Esophagus squamous epithelium (tissue), 5 donors: Measurements from ENCODE around the gene CARMIL1. TPM values are rescaled to one million over a fixed set of nuclear protein-coding genes. Genes with fewer than 3 reads are reported as not detected.

ENCODE experiments used
- DNase-seq: peaks from one replicate; lab custom pipeline; 2025; lab: John Stamatoyannopoulos, UW
- H3K27ac ChIP-seq, 4 donors: fragments of 200-600 bp; sonication (generic); one replicate each; pipeline ENCODE4 v1.5.1; 2016 to 2019; ENCODE audit warnings: mild to moderate bottlenecking in 1 of 4
- H3K27me3 ChIP-seq, 4 donors: fragments of 200-600 bp; sonication (generic); 1 replicate in 3 of 4; 2 replicates in 1 of 4; pipeline versions ENCODE4 v1.5.1 to v1.6.0; 2017 to 2021; ENCODE audit warnings: antibody characterized with exemption in 1 of 4
- H3K36me3 ChIP-seq, 3 donors: fragments of 200-600 bp; sonication (generic); one replicate each; pipeline ENCODE4 v1.5.1; 2016 to 2019
- H3K4me1 ChIP-seq, 3 donors: fragments of 200-600 bp; sonication (generic); one replicate each; pipeline ENCODE4 v1.5.1; 2017 to 2019
- H3K4me3 ChIP-seq, 4 donors: fragments of 200-600 bp; sonication (generic); 1 replicate in 3 of 4; 2 replicates in 1 of 4; pipeline ENCODE4 v1.5.1; 2016 to 2019; ENCODE audit warnings: mild to moderate bottlenecking in 2 of 4, moderate library complexity in 1 of 4
- H3K9me3 ChIP-seq, 3 donors: fragments of 200-600 bp; sonication (generic); one replicate each; pipeline ENCODE4 v1.5.1; 2016 to 2019
- POLR2A ChIP-seq, 4 donors: fragments of 450-650 bp; IDR thresholded peaks; one replicate each; pipeline ENCODE4 v1.6.1; 2017; ENCODE audit warnings: antibody characterized with exemption in 4 of 4, mild to moderate bottlenecking in 4 of 4, moderate library complexity in 3 of 4
- WGBS, 2 donors: methylation state at CpG; one replicate each; pipeline ENCODE4 v1.1.5; 2018; 5-methylcytosine and 5-hydroxymethylcytosine counted together
- intact Hi-C: fragments of 100-400 bp; cut with DNase I; formaldehyde crosslinking; loops from one replicate; pipeline ENCODE4 v1.15.0; 2022
- total RNA-seq, 4 donors: library from RNA; depleted of rRNA; stranded (reverse); fragments of >200 nt; gene quantifications; one replicate each; pipeline ENCODE4 v1.1.0, GENCODE V29; 2016
- TF ChIP-seq, protein P1 (sequence below), 6 experiments: fragments of 450-650 bp in 4 of 6; fragments of 200-600 bp in 2 of 6; sonication (generic) in 2 of 6; IDR thresholded peaks; one replicate each; pipeline ENCODE4 v1.5.1; 2016 to 2019; ENCODE audit warnings: antibody characterized with exemption in 6 of 6, mild to moderate bottlenecking in 4 of 6, moderate library complexity in 4 of 6
- donor health status: DM: yes; HTN: yes; CAD: no.

The CARMIL1 gene
- total RNA-seq, 4 donors from 2014 or later, result 7.2 to 19.7 (median 18.3) TPM

DNA sequence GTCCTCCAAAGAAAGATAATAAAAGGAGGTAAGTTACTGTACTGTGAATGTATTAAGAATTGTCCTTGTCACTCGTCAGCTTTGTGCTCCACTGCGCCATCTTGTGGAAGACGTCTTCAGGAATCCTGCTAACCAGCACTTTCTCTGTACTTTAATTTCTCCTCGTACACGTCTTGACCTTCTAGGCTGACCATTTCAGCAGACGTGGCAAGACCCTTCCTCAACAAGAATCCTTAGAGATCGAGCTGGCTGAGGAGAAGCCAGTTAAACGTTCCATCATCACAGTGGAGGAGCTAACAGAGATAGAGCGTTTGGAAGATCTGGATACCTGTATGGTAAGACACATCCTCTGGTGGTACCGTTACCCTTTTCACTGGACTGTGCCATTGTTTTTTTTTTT is 277.3 kb downstream of the CARMIL1 start:
- TF ChIP-seq, protein P1, sequence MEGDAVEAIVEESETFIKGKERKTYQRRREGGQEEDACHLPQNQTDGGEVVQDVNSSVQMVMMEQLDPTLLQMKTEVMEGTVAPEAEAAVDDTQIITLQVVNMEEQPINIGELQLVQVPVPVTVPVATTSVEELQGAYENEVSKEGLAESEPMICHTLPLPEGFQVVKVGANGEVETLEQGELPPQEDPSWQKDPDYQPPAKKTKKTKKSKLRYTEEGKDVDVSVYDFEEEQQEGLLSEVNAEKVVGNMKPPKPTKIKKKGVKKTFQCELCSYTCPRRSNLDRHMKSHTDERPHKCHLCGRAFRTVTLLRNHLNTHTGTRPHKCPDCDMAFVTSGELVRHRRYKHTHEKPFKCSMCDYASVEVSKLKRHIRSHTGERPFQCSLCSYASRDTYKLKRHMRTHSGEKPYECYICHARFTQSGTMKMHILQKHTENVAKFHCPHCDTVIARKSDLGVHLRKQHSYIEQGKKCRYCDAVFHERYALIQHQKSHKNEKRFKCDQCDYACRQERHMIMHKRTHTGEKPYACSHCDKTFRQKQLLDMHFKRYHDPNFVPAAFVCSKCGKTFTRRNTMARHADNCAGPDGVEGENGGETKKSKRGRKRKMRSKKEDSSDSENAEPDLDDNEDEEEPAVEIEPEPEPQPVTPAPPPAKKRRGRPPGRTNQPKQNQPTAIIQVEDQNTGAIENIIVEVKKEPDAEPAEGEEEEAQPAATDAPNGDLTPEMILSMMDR (IDR thresholded peaks at IDR 0.05), result peak; percentile 62 to 74 (median 68)
- no peak for TF ChIP-seq POLR2A (IDR thresholded peaks at IDR 0.05)
- 20 to 22% methylated on average over 10 of the region's 10 CpGs for WGBS, 2 donors
- DNase-seq, result no peak

DNA sequence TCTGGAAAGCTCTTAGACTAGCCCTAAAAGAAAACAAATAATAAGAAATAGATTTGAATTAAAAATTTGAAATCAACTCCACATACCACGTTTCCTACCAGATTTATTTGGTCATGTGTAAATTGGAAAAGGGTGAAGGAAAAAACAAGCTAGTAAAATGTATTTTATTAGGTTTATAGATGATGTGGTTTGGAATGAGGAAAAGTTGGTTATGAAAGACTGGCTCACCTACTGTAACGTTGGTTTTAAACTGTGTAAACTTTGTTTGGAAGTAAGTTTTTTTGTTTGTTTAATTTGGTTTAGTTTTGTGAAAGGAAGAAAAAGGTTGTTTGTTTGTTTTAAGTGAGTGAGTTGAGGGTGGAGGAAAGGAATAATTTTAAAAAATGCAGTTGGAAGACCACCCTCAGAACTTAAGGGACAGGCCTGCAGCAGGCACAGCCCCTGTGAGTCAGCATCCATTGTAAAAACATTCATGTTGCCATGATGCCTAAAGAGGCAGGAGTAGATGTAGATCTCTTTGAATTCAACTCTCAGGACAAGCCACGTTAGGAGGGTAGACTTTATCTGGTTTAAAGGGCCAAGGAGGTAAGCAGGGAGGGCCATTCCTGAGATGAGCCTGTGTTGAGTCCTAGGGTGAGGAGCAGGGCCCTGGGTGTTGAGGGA is 279.1 kb downstream of the CARMIL1 start:
- Histone ChIP-seq H3K4me1 (no peaks in the 10 kb centered on the region), H3K36me3 (no peaks in the 10 kb centered on the region), H3K9me3 (no peaks in the 10 kb centered on the region), H3K27me3 (no peaks in the 10 kb centered on the region), H3K4me3 (no peak overlapping the region), H3K27ac (no peak overlapping the region)
- DNase-seq, result no peak
- intact Hi-C loops, result no loop called here
- WGBS, 2 donors, result 68 to 80% methylated on average over 3 of the region's 3 CpGs
- TF ChIP-seq, protein P1 (IDR thresholded peaks at IDR 0.05), result no peak
- no peak for TF ChIP-seq POLR2A (IDR thresholded peaks at IDR 0.05)

More for the DNA sequence above, 277.3 kb downstream of the CARMIL1 start:
- Histone ChIP-seq H3K4me1 (no peaks in the 10 kb centered on the region), H3K4me3 (no peak overlapping the region), H3K36me3 (no peaks in the 10 kb centered on the region), H3K9me3 (no peaks in the 10 kb centered on the region), H3K27me3 (no peaks in the 10 kb centered on the region), H3K27ac (no peak overlapping the region)
- intact Hi-C loops, result no loop called here

DNA sequence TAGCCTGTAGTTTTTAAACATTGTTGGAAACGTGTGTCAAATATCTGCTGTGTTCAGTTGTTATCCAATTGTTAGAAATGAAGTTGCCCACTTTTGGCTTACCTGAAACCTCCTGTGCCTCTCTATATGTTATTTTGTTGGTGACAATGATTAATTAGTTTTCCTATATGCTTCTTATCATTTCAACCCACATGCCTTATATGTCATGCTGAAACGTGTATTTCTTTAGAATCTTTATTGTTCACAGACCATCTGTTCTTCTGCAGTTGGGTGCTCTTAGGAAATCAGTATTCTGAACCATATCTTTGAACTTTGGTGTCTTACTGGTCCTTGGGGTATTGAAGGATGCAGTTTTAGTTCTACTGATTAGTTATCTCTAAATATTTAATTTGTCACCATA is 281.7 kb downstream of the CARMIL1 start:
- no peak for DNase-seq
- intact Hi-C loops, result no loop called here
- Histone ChIP-seq H3K27ac (no peak overlapping the region), H3K36me3 (no peaks in the 10 kb centered on the region), H3K4me1 (no peaks in the 10 kb centered on the region), H3K27me3 (no peaks in the 10 kb centered on the region), H3K4me3 (no peak overlapping the region), H3K9me3 (no peaks in the 10 kb centered on the region)
- no peak for TF ChIP-seq POLR2A (IDR thresholded peaks at IDR 0.05)
- TF ChIP-seq, protein P1 (IDR thresholded peaks at IDR 0.05), result no peak
- 57 to 62% methylated on average over 2 of the region's 2 CpGs for WGBS, 2 donors

DNA sequence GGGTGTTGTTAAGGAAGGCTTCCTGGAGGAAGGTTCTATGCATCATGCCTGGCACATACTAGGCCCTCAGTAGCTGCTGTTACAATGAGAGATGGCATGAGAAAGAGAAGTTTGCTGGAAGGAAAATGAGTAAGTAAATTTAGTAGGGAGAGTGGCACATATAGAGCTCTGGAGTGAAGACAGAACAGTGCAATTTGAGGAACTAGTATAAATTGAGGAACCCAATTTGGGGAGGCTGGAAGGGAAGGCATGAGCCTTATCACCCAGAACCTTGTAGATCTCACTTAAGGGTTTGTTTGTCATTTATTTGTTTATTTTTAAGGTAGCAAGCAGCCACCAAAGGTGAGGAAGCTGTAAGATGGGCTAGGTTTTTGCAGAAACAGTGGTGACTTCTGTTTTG is 285.8 kb downstream of the CARMIL1 start:
- intact Hi-C loops, result no loop called here
- no peaks in the 10 kb centered on the region for H3K36me3 ChIP-seq
- no peak overlapping the region for H3K27ac ChIP-seq
- H3K4me3 ChIP-seq, result no peak overlapping the region
- DNase-seq, result no peak
- H3K4me1 ChIP-seq, result no peaks in the 10 kb centered on the region
- no peaks in the 10 kb centered on the region for H3K27me3 ChIP-seq
- no peaks in the 10 kb centered on the region for H3K9me3 ChIP-seq
- TF ChIP-seq, protein P1 (IDR thresholded peaks at IDR 0.05), result no peak
- no peak for TF ChIP-seq POLR2A (IDR thresholded peaks at IDR 0.05)

DNA sequence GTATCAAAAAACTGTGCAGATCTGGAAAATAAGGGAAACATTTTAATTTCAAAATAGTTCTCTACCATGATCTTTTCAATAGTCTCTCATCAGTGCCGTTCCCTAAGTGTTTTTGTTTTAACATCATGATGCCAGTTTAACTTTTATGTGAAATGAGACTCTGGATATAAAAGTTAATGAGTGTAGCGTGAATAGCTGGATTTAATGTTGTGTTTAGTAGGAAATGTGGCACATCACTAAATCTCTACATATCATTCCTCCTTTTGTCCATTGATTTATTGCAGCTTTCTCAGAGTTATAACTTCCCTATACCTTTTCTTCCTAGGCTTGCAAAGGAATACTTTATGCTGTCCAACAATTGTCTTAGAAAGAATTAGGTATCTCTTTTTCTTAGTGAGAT is 291.4 kb downstream of the CARMIL1 start:
- DNase-seq, result no peak
- H3K27ac ChIP-seq, result no peak overlapping the region
- H3K27me3 ChIP-seq, result no peaks in the 10 kb centered on the region
- WGBS, 2 donors, result 83 to 84% methylated on average over 2 of the region's 2 CpGs
- intact Hi-C loops, result no loop called here
- TF ChIP-seq, protein P1 (IDR thresholded peaks at IDR 0.05), result no peak
- no peak for TF ChIP-seq POLR2A (IDR thresholded peaks at IDR 0.05)
- no peaks in the 10 kb centered on the region for H3K36me3 ChIP-seq
- H3K4me3 ChIP-seq, result no peak overlapping the region
- H3K9me3 ChIP-seq, result no peaks in the 10 kb centered on the region
- H3K4me1 ChIP-seq, result no peaks in the 10 kb centered on the region
